Left kidney (tissue), 1 donor: Measurements from ENCODE around the gene CCDC39. TPM values are rescaled to one million over a fixed set of nuclear protein-coding genes. Genes with fewer than 3 reads are reported as not detected.

ENCODE experiments used
- polyA plus RNA-seq: library from polyadenylated mRNA; unstranded; fragments of 120-200 nt; gene quantifications from one replicate; pipeline ENCODE4 v1.2.1, GENCODE V29; 2013; ENCODE audit not compliant: insufficient read length

CCDC39 gene
- polyA plus RNA-seq, 1 donor: 9.8 TPM

Other genes starting within 250 kb of the CCDC39 start
- gene TTC14, start 77.3 kb downstream of the CCDC39 start, polyA plus RNA-seq: 143 TPM
- 244 TPM for gene FXR1, start 233.2 kb upstream of the CCDC39 start, polyA plus RNA-seq